Glutamatergic neuron (in vitro differentiated cells): ENCODE data around the gene SESN3. TPM values are rescaled to one million over a fixed set of nuclear protein-coding genes. Genes with fewer than 3 reads are reported as not detected.

Experiments used
- DNase-seq: peaks from one replicate; pipeline ENCODE4 v3.0.0; 2022
- H3K27ac Mint-ChIP-seq: one replicate; pipeline ENCODE4 v1.8.0; 2020; ENCODE audit warnings: mild to moderate bottlenecking, mixed read lengths, inconsistent platforms; ENCODE audit not compliant: unreplicated experiment
- H3K27me3 Mint-ChIP-seq: one replicate; pipeline ENCODE4 v1.8.0; 2020; ENCODE audit warnings: mild to moderate bottlenecking, moderate library complexity, mixed read lengths, inconsistent platforms; ENCODE audit not compliant: unreplicated experiment
- H3K36me3 Mint-ChIP-seq: one replicate; pipeline ENCODE4 v1.8.0; 2020; ENCODE audit warnings: mild to moderate bottlenecking, mixed read lengths, inconsistent platforms; ENCODE audit not compliant: unreplicated experiment
- H3K4me1 Mint-ChIP-seq: one replicate; pipeline ENCODE4 v1.8.0; 2020; ENCODE audit warnings: mild to moderate bottlenecking, low read depth, mixed read lengths, inconsistent platforms; ENCODE audit not compliant: unreplicated experiment
- H3K4me3 Mint-ChIP-seq: one replicate; pipeline ENCODE4 v1.8.0; 2020; ENCODE audit warnings: mild to moderate bottlenecking, mixed read lengths, inconsistent platforms; ENCODE audit not compliant: unreplicated experiment
- H3K9me3 Mint-ChIP-seq: one replicate; pipeline ENCODE4 v1.8.0; 2020; ENCODE audit warnings: mild to moderate bottlenecking, moderate library complexity, mixed read lengths, inconsistent platforms; ENCODE audit not compliant: unreplicated experiment
- CTCF ChIP-seq: fragments of 200-600 bp; sonication (generic); IDR thresholded peaks from one replicate; pipeline ENCODE4 v1.5.0; 2021; ENCODE audit not compliant: partially characterized antibody, unreplicated experiment
- total RNA-seq: library from RNA; stranded (reverse); fragmentation: NEBNext Ultra II Directional; extraction: Animal tissue kit (Norgen Biotek cat#: 25700); gene quantifications from one replicate; pipeline ENCODE4 v1.2.1, GENCODE V29; 2021; ENCODE audit not compliant: unreplicated experiment

The SESN3 gene
- total RNA-seq, 1 donor from 2014 or later: 213 TPM

GRCh38 chr11:95269036-95269819, 38.2 kb upstream of the SESN3 start:
- no peak for DNase-seq
- Mint-ChIP-seq H3K27me3 (no peaks in the 10 kb centered on the region), H3K4me3 (no peak overlapping the region), H3K4me1 (peaks cover 4% of the 10 kb centered on the region), H3K9me3 (no peaks in the 10 kb centered on the region), H3K27ac (no peak overlapping the region), H3K36me3 (peaks cover under 1% of the 10 kb centered on the region)
- TF ChIP-seq CTCF: no peak

GRCh38 chr11:95268391-95268790, 37.4 kb upstream of the SESN3 start:
- H3K4me1 Mint-ChIP-seq: peaks cover 7% of the 10 kb centered on the region
- H3K27me3 Mint-ChIP-seq: no peaks in the 10 kb centered on the region
- no peak for TF ChIP-seq CTCF
- H3K4me3 Mint-ChIP-seq: no peak overlapping the region
- no peak for DNase-seq
- no peaks in the 10 kb centered on the region for H3K36me3 Mint-ChIP-seq
- H3K27ac Mint-ChIP-seq: no peak overlapping the region
- no peaks in the 10 kb centered on the region for H3K9me3 Mint-ChIP-seq

- TF ChIP-seq CTCF: no peak
- no peak for DNase-seq
- H3K27ac Mint-ChIP-seq: no peak overlapping the region
- H3K4me3 Mint-ChIP-seq: no peak overlapping the region
- no peaks in the 10 kb centered on the region for H3K9me3 Mint-ChIP-seq
- peaks cover 7% of the 10 kb centered on the region for H3K4me1 Mint-ChIP-seq
- H3K27me3 Mint-ChIP-seq: no peaks in the 10 kb centered on the region
- H3K36me3 Mint-ChIP-seq: no peaks in the 10 kb centered on the region
Observed at GRCh38 chr11:95267601-95268213, 36.7 kb upstream of the SESN3 start.

GRCh38 chr11:95266751-95267374, 35.9 kb upstream of the SESN3 start:
- Mint-ChIP-seq H3K36me3 (no peaks in the 10 kb centered on the region), H3K4me1 (peaks cover 13% of the 10 kb centered on the region), H3K27ac (no peak overlapping the region), H3K4me3 (no peak overlapping the region), H3K9me3 (no peaks in the 10 kb centered on the region), H3K27me3 (no peaks in the 10 kb centered on the region)
- no peak for DNase-seq
- TF ChIP-seq CTCF: no peak

DNA sequence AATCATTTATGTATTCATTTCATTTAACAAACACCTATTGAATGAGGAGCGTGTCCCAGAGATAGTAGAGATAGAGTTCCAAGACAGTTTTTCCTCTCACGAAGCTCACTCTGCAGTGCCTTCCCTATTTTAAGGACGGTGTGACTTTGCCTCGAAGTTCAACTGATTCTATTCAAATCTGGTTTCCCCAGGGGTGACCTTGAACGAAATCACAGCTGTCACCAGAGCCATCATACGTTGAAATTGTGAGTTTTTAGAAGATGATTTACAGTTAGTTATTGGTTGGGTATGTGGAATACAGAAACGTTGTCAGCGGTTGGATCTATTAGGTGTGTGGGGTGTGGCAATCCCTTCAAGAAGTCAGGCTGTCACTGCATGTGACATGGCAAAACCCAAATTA, 33.9 kb upstream of the SESN3 start:
- DNase-seq: no peak
- Mint-ChIP-seq H3K27me3 (no peaks in the 10 kb centered on the region), H3K36me3 (no peaks in the 10 kb centered on the region), H3K27ac (no peak overlapping the region), H3K4me1 (peaks cover 13% of the 10 kb centered on the region), H3K4me3 (no peak overlapping the region), H3K9me3 (no peaks in the 10 kb centered on the region)
- TF ChIP-seq CTCF: no peak
